Activated CD4-positive, alpha-beta memory T cell treated with anti-CD3 and anti-CD28 coated beads, Interleukin-2, amount 10 ng/mL, durations not matched to agents 7 days and 5 days (primary cell): ENCODE measurements around the gene SYT3. TPM values are rescaled to one million over a fixed set of nuclear protein-coding genes. Genes with fewer than 3 reads are reported as not detected.

Experiments
- CTCF ChIA-PET: fragments of 350-600 bp; sonication (Branson Sonifier 250); formaldehyde crosslinking; loops from one replicate; lab custom pipeline; 2021; ENCODE audit warnings: antibody characterized with exemption, inconsistent platforms; lab: Charles Lee
- POLR2A ChIA-PET: fragments of 350-600 bp; sonication (Branson Sonifier 250); formaldehyde crosslinking; loops from one replicate; lab custom pipeline; 2021; ENCODE audit warnings: antibody characterized with exemption; lab: Charles Lee
- DNase-seq: peaks from one replicate; pipeline ENCODE4 v3.0.0-alpha.2; 2020
- H3K27ac Mint-ChIP-seq: one replicate; pipeline ENCODE4 v1.8.0; 2021; ENCODE audit warnings: mild to moderate bottlenecking, mixed read lengths
- H3K27me3 Mint-ChIP-seq: one replicate; pipeline ENCODE4 v1.8.0; 2021; ENCODE audit warnings: mixed read lengths
- H3K36me3 Mint-ChIP-seq: one replicate; pipeline ENCODE4 v1.8.0; 2021; ENCODE audit warnings: low read depth, mixed read lengths
- H3K4me1 Mint-ChIP-seq: one replicate; pipeline ENCODE4 v1.8.0; 2021; ENCODE audit warnings: mixed read lengths
- H3K4me3 Mint-ChIP-seq: one replicate; pipeline ENCODE4 v1.8.0; 2021; ENCODE audit warnings: mild to moderate bottlenecking, mixed read lengths
- H3K9me3 Mint-ChIP-seq: one replicate; pipeline ENCODE4 v1.8.0; 2021; ENCODE audit warnings: mixed read lengths
- total RNA-seq, 2 experiments: library from RNA; stranded (reverse); gene quantifications; one replicate each; pipeline ENCODE4 v1.2.3, GENCODE V29; 2021

The SYT3 gene, protein sequence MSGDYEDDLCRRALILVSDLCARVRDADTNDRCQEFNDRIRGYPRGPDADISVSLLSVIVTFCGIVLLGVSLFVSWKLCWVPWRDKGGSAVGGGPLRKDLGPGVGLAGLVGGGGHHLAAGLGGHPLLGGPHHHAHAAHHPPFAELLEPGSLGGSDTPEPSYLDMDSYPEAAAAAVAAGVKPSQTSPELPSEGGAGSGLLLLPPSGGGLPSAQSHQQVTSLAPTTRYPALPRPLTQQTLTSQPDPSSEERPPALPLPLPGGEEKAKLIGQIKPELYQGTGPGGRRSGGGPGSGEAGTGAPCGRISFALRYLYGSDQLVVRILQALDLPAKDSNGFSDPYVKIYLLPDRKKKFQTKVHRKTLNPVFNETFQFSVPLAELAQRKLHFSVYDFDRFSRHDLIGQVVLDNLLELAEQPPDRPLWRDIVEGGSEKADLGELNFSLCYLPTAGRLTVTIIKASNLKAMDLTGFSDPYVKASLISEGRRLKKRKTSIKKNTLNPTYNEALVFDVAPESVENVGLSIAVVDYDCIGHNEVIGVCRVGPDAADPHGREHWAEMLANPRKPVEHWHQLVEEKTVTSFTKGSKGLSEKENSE
- not detected for total RNA-seq

DNA sequence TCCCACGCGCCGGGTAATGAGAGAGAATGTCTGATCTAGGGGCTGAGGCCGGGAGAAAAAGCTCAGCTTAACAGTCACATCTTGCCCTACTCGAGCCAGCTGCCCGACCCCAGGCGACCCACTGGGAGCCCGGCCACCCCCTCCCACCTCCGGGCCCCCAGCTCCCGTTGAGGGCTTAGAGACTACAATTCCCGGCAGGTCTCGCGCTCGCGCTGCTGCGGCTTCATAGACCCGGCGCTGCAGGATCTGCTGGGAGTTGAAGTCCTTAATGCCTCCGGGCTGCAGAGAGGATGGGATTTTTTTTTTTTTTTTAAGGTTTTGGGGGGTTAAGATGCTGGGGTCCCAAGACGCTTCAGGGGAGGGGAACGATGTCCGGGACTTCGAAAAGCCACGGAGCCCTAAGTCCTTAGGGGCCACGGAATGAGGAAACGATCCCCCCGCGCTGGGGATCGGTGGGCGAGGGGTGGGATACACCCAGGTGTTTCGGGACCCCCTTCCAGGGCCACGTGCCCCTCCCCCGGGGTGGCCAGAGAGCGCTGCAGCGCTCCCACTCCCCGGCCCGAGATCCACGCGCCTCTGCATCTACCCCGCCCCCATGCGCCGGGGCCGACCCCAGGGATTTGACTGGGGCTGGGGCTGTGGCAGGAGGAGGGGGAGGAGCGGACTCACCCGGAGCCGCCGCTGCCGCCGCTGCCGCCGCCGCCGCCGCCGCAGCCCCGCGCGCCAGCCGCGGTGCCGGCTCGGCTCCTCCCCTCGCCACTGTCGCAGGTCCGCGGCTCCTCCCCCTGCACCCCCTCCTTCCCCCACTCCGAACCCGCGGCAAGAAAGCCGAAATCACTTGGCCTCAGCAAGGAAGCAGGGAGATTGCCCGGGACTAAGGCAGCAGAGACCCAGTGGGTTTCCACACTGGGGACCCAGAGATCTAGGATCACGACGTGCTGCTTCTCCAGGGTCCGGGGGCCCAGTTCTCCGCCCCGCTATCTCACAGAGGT is at the start of gene SYT3:
SYT3 (minus strand) TSS at position 761 of the 992 bp plus-strand sequence. CDS start 2,470 bp downstream, outside the sequence.
- POLR2A ChIA-PET = interaction anchor here (0.9 kb wide), 1 partner anchor 52 kb away, joined by 6 read pairs; no protein-coding TSS in a partner anchor
- Mint-ChIP-seq H3K27ac (no peak within 1 kb of the TSS), H3K36me3 (peaks cover 9% of the 10 kb centered on the region), H3K9me3 (peaks cover 5% of the 10 kb centered on the region), H3K27me3 (peaks cover 35% of the 10 kb centered on the region), H3K4me1 (no peaks in the 10 kb centered on the region), H3K4me3 (no peak within 1 kb of the TSS)
- DNase-seq = no peak
- CTCF ChIA-PET = no interaction called here

DNA sequence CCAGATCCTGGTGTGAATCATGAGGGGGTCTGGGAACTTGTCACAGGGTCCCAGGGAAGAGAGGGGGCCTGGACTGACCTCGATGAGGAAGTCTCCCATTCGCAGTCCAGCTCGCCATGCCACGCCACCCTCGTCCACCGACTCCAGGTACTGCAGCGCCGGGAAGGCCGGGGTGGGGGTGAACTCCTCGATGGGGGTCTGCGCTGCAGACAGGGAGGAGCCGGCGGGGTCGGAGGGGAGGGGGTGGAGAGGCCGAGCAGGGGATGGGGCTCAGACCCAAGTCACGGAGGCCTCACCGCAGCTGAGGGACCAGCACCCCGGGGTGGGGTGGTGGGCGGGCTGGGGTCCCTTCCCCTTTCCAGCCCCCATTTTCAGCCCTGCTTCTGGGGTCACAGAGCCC is 49.1 kb upstream of the SYT3 start:
- Mint-ChIP-seq H3K27me3 (peaks cover 25% of the 10 kb centered on the region), H3K9me3 (no peaks in the 10 kb centered on the region)

DNA sequence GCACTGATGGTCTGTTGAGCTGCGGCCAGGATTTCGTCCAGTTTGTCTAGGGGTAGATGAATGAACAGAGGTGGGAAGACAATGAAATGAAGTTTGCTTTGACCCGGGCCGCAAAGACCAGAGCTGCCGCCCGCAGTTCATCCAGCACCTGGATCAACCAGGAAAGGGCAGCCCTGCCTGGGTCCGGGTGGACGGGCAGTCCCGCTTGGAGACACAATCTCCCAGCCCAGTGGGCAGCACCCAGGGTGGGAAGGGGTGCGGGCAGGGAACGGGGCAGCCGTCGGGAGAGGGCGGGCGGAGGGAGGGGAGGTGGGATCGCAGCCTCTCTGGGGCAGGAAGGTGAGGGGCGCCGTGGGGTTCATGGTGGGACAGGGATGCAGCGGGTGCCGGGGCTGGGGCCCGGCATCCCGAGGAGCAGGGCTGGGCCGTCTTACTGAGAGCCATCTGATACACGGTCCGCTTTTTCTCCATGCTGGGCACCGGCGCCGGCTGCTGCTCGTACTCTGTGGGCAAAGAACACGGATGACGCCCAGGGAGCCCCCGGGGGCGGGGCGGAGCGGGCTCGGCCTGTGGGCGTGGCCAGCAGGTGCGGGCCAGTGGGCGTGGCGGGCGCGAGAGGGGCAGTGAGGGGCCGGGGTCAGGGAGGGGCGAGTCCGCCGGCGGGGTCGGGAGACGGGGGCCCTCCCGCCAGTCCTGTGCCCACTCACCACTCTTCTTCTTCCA is 46.8 kb upstream of the SYT3 start:
- CTCF ChIA-PET = no interaction called here

More for the DNA sequence above, 49.1 kb upstream of the SYT3 start:
- no peak overlapping the region for H3K27ac Mint-ChIP-seq
- no peaks in the 10 kb centered on the region for H3K4me1 Mint-ChIP-seq
- DNase-seq = no peak
- CTCF ChIA-PET = no interaction called here
- no peaks in the 10 kb centered on the region for H3K36me3 Mint-ChIP-seq
- POLR2A ChIA-PET = no interaction called here
- H3K4me3 Mint-ChIP-seq = no peak overlapping the region

DNA sequence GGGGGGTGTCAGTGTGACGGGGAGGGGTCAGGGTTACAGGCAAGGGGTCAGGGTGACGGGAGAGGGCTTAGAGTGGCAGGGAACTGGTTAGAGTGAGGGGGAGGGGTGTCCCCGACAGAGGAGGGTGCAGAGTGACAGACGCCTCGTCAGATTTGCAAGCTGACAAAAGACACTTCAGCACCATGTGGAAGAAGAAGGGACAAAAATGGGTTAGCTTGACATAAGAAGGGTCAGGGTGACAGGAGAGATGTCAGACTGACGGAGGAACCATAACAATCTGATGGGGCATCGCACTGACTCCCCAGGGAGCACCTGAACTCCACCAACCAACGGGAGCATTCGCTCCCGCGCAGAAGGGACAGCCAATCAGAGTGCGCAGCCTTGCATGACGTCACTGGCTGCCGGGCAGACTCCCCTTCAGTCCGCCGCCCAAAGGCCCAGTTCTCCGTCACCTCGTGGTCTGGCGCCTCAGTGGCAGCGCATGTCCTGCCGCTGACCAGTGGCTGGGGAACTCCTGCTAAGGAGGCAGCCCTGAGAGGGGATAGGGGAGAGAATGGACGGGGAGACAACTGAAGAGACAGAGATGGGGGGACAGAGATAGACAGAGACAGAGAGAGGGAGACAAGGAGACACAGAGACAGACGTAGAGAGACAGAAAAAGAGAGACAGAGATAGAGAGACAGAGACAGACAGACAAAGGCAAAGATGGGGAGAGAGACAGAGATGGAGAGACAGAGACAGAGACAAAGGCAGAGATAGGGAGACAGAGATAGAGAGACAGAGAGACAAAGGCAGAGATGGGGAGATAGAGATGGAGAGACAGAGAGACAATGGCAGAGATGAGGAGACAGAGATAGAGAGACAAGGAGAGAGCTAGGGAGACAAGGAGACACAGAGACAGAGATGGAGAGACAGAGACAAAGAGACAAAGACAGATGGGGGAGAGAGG is 39.8 kb upstream of the SYT3 start:
- POLR2A ChIA-PET = no interaction called here
- Mint-ChIP-seq H3K9me3 (no peaks in the 10 kb centered on the region), H3K36me3 (no peaks in the 10 kb centered on the region), H3K27me3 (peaks cover 10% of the 10 kb centered on the region), H3K4me1 (peaks cover 4% of the 10 kb centered on the region), H3K4me3 (no peak overlapping the region), H3K27ac (no peak overlapping the region)
- DNase-seq = peak; percentile 76
- CTCF ChIA-PET = interaction anchor here (0.9 kb wide), 1 partner anchor 10 kb away, joined by 3 read pairs; no protein-coding TSS in a partner anchor

More for the DNA sequence above, 46.8 kb upstream of the SYT3 start:
- Mint-ChIP-seq H3K4me1 (no peaks in the 10 kb centered on the region), H3K9me3 (no peaks in the 10 kb centered on the region), H3K27ac (no peak overlapping the region), H3K4me3 (no peak overlapping the region), H3K27me3 (peaks cover 15% of the 10 kb centered on the region), H3K36me3 (no peaks in the 10 kb centered on the region)
- POLR2A ChIA-PET = no interaction called here
- no peak for DNase-seq

DNA sequence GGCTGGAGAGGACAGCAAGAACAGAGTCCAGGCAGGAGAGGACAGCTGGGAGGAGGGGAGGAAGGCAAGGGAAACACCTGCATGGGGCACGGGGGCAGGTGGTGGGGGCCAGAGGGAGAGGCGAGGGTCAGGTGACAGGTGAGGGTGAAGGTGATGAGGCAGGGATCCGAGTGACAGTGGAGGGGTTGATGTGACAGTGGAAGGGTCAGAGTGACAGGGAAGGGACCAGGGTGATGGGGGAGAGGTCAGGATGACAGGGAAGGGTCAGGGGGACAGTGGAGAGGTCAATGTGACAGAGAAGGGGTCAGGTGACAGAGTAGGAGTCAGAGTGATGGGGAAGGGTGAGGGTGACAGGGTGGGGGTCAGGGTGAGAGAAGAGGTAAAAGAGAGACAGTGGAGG is 38.6 kb upstream of the SYT3 start:
- POLR2A ChIA-PET = no interaction called here
- H3K9me3 Mint-ChIP-seq = no peaks in the 10 kb centered on the region

DNA sequence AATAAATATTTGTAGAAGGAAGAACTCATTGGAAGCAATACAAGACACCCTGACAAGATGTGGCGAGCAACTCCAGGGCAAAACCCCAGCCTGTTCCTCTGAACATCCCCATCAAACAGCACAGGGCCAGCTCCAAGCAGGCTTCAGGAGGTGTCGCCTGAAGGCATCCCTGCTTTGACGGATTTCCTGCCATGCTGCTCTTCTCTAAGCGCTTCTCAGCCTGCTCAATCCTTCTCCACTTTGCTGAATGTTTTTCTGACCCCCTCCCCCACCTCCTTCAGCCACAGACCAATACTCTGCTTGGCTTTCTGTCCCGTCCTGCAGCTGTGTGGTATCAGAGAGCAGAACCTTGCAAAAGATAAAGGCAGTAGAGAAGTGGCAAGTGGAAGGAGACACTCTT is 38.0 kb upstream of the SYT3 start:
- ChIA-PET POLR2A (no interaction called here), CTCF (no interaction called here)
- H3K27ac Mint-ChIP-seq = no peak overlapping the region
- no peaks in the 10 kb centered on the region for H3K9me3 Mint-ChIP-seq
- peaks cover 14% of the 10 kb centered on the region for H3K27me3 Mint-ChIP-seq
- peaks cover 4% of the 10 kb centered on the region for H3K4me1 Mint-ChIP-seq
- no peak overlapping the region for H3K4me3 Mint-ChIP-seq
- no peaks in the 10 kb centered on the region for H3K36me3 Mint-ChIP-seq
- no peak for DNase-seq

More for the DNA sequence above, 38.6 kb upstream of the SYT3 start:
- DNase-seq = no peak
- CTCF ChIA-PET = no interaction called here
- H3K4me1 Mint-ChIP-seq = peaks cover 4% of the 10 kb centered on the region
- H3K27me3 Mint-ChIP-seq = peaks cover 8% of the 10 kb centered on the region
- H3K27ac Mint-ChIP-seq = no peak overlapping the region
- H3K36me3 Mint-ChIP-seq = no peaks in the 10 kb centered on the region
- no peak overlapping the region for H3K4me3 Mint-ChIP-seq

DNA sequence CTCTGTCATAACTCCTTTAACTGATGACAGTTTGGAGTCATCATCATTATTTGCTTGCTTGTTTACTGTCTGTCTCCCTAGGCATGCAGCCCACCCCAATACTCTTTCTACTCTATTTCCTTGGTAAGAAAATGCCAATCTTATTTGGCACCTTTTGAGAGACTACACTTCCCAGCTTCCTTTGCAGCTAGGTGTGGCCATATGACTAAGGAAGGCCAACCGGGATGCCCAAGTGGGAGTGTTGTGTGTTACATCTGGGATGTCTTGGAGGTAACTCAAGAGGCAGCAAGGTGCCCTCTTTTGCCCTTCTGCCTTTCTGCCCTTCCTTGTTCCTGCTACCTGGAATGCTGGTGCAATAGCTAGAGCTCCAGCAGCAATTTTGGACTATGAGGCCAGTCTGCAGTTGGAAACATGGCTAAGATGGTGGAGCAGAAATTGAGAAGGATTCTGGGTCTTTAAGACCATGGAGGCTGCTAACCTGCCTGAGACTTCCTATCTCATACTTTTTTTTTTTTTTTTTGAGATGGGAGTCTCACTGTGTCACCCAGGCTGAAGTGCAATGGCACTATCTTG is 37.0 kb upstream of the SYT3 start:
- Mint-ChIP-seq H3K27me3 (peaks cover 14% of the 10 kb centered on the region), H3K9me3 (no peaks in the 10 kb centered on the region), H3K36me3 (no peaks in the 10 kb centered on the region), H3K27ac (no peak overlapping the region), H3K4me3 (no peak overlapping the region), H3K4me1 (peaks cover 4% of the 10 kb centered on the region)
- no peak for DNase-seq
- POLR2A ChIA-PET = no interaction called here
- CTCF ChIA-PET = no interaction called here

DNA sequence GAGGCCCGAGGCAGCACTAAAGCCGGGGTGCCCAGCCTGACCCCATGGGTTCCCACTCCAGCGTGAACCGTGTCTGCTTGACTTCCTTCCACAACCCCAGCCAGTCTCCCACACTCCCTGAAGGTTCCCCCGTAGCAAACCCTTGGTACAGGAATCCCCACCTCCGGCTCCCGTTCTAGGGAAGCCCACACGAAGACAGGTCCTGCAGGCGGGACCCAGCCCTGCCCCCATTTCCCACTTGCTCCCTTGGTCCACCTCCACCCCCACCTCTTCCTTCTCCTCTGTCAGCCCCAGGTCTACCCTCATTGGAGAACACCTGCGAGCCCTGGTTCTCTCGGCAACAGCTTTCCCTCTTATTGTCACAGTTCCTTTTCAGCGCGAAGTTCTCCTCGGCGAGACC is 33.4 kb upstream of the SYT3 start:
- ChIA-PET POLR2A (no interaction called here), CTCF (no interaction called here)
- no peak for DNase-seq
- Mint-ChIP-seq H3K27me3 (peaks cover 25% of the 10 kb centered on the region), H3K36me3 (no peaks in the 10 kb centered on the region), H3K9me3 (no peaks in the 10 kb centered on the region), H3K4me3 (no peak overlapping the region), H3K27ac (no peak overlapping the region), H3K4me1 (no peaks in the 10 kb centered on the region)

DNA sequence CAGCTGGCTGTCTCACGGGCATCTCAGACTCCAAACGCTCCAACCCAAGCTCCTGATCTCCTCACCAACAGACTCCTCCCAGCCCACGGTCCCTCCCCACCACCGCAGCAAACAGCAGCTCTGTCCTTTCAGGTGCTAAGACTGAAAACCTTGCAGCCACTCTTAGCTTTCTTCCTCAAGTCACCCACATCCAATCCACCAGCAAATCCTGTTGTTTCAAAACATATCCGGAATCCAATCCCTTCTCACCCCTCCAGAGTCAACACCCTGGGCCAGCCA is 30.4 kb upstream of the SYT3 start:
- Mint-ChIP-seq H3K36me3 (no peaks in the 10 kb centered on the region), H3K27ac (no peak overlapping the region), H3K4me1 (no peaks in the 10 kb centered on the region), H3K9me3 (no peaks in the 10 kb centered on the region), H3K4me3 (no peak overlapping the region), H3K27me3 (peaks cover 26% of the 10 kb centered on the region)
- ChIA-PET POLR2A (no interaction called here), CTCF (interaction anchor here (1.1 to 1.6 kb wide), 5 partner anchors 9 to 252 kb away, joined by 3 to 7 read pairs (median 4); no protein-coding TSS in a partner anchor)
- no peak for DNase-seq

DNA sequence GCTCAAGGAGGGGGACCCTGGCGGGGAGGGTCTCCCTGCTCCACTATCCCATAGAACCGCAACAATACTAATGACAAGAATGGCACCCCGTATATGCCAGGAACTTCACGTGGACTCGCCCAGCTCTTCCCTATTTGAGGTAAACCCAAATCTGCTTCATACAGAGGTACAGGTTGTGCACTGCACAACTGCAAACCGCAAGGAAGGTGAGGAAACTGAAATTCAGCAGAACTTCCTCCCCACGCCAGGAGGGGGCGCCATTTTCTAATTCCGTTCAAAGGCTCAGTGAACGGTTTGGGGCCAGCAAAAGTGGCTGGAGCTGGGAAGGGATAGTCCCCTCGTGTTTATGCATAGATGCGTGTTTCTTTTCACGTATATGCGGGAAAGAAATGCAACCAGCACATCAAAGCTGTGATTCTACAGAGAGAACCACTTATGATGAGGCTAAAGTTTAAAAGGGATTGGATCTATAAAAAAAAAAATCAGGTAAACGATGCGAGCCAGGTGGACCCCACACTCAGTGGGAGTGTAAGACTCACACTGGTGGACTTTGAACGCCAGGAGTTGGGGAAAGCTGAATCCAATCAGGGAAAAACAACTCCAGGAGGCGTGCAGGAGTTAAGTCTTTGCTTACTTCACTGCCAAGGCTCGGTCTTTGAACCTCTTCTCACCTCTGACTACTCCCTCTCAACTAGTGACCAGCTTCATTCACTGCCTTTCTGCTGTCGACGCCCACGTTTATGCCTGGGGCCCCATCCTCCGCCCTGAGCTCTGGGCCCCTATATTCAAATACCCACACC is 29.8 kb upstream of the SYT3 start:
- POLR2A ChIA-PET = no interaction called here
- peaks cover 29% of the 10 kb centered on the region for H3K27me3 Mint-ChIP-seq
- no peaks in the 10 kb centered on the region for H3K9me3 Mint-ChIP-seq
- no peaks in the 10 kb centered on the region for H3K36me3 Mint-ChIP-seq
- CTCF ChIA-PET = interaction anchor here (1.1 to 1.6 kb wide), 5 partner anchors 10 to 252 kb away, joined by 3 to 7 read pairs (median 4); no protein-coding TSS in a partner anchor
- no peak overlapping the region for H3K27ac Mint-ChIP-seq
- no peak overlapping the region for H3K4me3 Mint-ChIP-seq
- H3K4me1 Mint-ChIP-seq = no peaks in the 10 kb centered on the region
- peak; percentile 49 for DNase-seq

DNA sequence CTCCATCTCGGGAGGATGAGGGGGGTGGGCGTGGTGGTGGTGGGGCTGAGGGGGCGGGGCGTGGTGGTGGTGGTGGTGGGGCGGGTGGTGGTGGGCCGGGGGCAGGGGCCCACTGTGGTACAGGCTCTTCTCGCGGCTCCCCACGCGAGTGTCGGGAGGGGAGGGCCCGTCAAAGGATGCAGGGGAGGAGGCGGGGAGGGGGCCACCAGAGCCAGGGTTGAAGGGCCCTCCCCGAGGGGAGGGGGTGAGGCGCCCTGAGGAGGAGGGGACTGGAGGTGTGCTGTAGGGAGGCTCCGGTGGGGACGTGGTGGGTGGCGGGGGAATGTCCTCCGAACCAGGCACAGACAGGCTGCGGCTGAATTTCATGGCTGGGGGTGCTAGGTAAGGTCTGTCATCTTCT is 29.2 kb upstream of the SYT3 start:
- no peak for DNase-seq
- CTCF ChIA-PET = interaction anchor here (1.1 to 1.3 kb wide), 2 partner anchors 10 to 56 kb away, joined by 3 to 4 read pairs; no protein-coding TSS in a partner anchor
- no peaks in the 10 kb centered on the region for H3K9me3 Mint-ChIP-seq
- peaks cover 29% of the 10 kb centered on the region for H3K27me3 Mint-ChIP-seq
- no peaks in the 10 kb centered on the region for H3K4me1 Mint-ChIP-seq
- H3K36me3 Mint-ChIP-seq = no peaks in the 10 kb centered on the region
- H3K27ac Mint-ChIP-seq = no peak overlapping the region
- POLR2A ChIA-PET = no interaction called here
- no peak overlapping the region for H3K4me3 Mint-ChIP-seq
